ENCODE results near the gene TMEFF2.

DNA sequence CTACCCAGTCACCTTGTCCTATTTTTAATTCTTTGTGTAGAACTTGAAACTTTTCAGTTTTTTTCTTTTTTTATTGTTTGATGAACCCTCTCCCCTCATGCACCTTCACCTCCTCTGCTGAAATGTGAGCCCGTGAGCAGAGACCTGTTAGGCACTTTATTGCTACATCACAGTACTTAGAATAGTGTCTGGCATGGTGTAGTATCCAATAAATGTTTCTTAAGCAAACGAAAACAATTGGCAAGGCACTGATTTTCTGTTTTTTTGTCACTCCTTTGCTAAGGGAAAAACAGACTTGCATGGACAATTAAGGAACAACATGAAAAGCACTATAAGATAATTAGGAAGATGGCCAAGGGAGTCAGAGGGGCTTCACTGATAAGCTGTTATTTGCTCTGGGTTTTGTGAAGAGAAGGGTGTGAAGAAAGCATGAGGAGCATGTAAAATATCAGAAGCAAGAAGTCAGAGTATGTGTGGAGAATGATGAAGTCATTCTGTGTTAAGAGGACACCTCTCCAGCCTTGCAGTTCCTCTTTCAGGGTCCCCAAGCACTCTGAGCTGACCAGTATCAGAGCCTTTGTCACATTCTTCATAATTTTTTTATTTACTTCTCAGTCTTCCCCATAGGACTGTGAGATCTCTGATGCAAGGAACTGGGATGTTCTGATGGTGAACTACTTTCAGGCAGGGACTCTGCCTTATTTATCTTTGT, 248.1 kb downstream of the TMEFF2 start:
- TF ChIP-seq POLR2A (IDR thresholded peaks at IDR 0.05) (no peak), POLR2AphosphoS5 (IDR thresholded peaks at IDR 0.05) (no peak)
- TF ChIP-seq, protein P1, sequence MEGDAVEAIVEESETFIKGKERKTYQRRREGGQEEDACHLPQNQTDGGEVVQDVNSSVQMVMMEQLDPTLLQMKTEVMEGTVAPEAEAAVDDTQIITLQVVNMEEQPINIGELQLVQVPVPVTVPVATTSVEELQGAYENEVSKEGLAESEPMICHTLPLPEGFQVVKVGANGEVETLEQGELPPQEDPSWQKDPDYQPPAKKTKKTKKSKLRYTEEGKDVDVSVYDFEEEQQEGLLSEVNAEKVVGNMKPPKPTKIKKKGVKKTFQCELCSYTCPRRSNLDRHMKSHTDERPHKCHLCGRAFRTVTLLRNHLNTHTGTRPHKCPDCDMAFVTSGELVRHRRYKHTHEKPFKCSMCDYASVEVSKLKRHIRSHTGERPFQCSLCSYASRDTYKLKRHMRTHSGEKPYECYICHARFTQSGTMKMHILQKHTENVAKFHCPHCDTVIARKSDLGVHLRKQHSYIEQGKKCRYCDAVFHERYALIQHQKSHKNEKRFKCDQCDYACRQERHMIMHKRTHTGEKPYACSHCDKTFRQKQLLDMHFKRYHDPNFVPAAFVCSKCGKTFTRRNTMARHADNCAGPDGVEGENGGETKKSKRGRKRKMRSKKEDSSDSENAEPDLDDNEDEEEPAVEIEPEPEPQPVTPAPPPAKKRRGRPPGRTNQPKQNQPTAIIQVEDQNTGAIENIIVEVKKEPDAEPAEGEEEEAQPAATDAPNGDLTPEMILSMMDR (IDR thresholded peaks at IDR 0.05 in 8 of 11, conservative IDR thresholded peaks at IDR 0.05 in 3 of 11), result no peak

Measured in spleen (tissue), 7 donors.